GM19023 (cell line): ENCODE data around the gene ENDOG.
"Not testable (repeated sequence)": the region's sequence is repeated elsewhere in the genome, so short reads cannot be mapped to it uniquely, and the experiment has no call there.

ENCODE experiments used
- ATAC-seq: cut with Tn5 transposase; IDR thresholded peaks from one replicate; pipeline ENCODE4 v1.9.1; 2021; ENCODE audit warnings: mild to moderate bottlenecking, moderate library complexity; ENCODE audit not compliant: unreplicated experiment

Gene ENDOG

GRCh38 chr9:128860937-128861336 lies 42.6 kb downstream of the ENDOG start:
- ATAC-seq, result no peak

- no peak for ATAC-seq
These were observed 43.2 kb downstream of the ENDOG start for GRCh38 chr9:128861501-128861900.

GRCh38 chr9:128862401-128862851 lies 44.1 kb downstream of the ENDOG start:
- ATAC-seq, result no peak

- ATAC-seq, result peak; percentile 60
These were observed 45.3 kb downstream of the ENDOG start for GRCh38 chr9:128863647-128864046.

GRCh38 chr9:128870128-128870940 lies 52.0 kb downstream of the ENDOG start:
- ATAC-seq, result no peak

GRCh38 chr9:128870941-128871265 lies 52.6 kb downstream of the ENDOG start:
- not testable (repeated sequence) for ATAC-seq
